Gastroesophageal sphincter (tissue), 4 donors: Measurements from ENCODE around the gene LPCAT1. TPM values are rescaled to one million over a fixed set of nuclear protein-coding genes. Genes with fewer than 3 reads are reported as not detected.

Experiments used
- ATAC-seq: fragments of 150-250 bp; one replicate; pipeline ENCODE4 v1.9.1; 2016; ENCODE audit warnings: mild to moderate bottlenecking, moderate library complexity
- H3K27ac ChIP-seq, 4 donors: fragments of 200-600 bp; sonication (generic) in 3 of 4; 1 replicate in 3 of 4; 2 replicates in 1 of 4; pipeline ENCODE4 v1.5.1; 2016 to 2019
- H3K27me3 ChIP-seq: fragments of 200-600 bp; sonication (generic); one replicate; pipeline ENCODE4 v1.5.1; 2019
- H3K36me3 ChIP-seq, 2 donors: fragments of 200-600 bp; sonication (generic); one replicate each; pipeline ENCODE4 v1.5.1; 2019; ENCODE audit warnings: control low read depth in 1 of 2
- H3K4me1 ChIP-seq, 3 donors: fragments of 200-600 bp; sonication (generic); 1 replicate in 2 of 3; 2 replicates in 1 of 3; pipeline ENCODE4 v1.5.1; 2016 to 2019; ENCODE audit warnings: control low read depth in 2 of 3
- H3K4me3 ChIP-seq, 2 donors: fragments of 200-600 bp; sonication (generic); one replicate each; pipeline ENCODE4 v1.5.1; 2019; ENCODE audit warnings: mild to moderate bottlenecking in 1 of 2, moderate library complexity in 1 of 2
- H3K9me3 ChIP-seq, 3 donors: fragments of 200-600 bp; sonication (generic); one replicate each; pipeline ENCODE4 v1.5.1; 2017 to 2019; ENCODE audit warnings: control low read depth in 2 of 3
- CTCF ChIP-seq, 4 experiments: fragments of 200-600 bp in 2 of 4; fragments of 450-650 bp in 2 of 4; sonication (generic) in 1 of 4; IDR thresholded peaks; one replicate each; pipeline ENCODE4 v1.5.1; 2017 to 2019; ENCODE audit warnings: antibody characterized with exemption in 4 of 4, mild to moderate bottlenecking in 2 of 4, moderate library complexity in 2 of 4
- EP300 ChIP-seq: sonication (generic); formaldehyde crosslinking; IDR thresholded peaks from one replicate; pipeline ENCODE4 v1.6.1; 2017; ENCODE audit warnings: antibody characterized with exemption, mild to moderate bottlenecking
- POLR2A ChIP-seq, 2 donors: fragments of 450-650 bp; IDR thresholded peaks; one replicate each; pipeline ENCODE4 v1.6.1; 2017; ENCODE audit warnings: antibody characterized with exemption in 2 of 2, mild to moderate bottlenecking in 2 of 2, moderate library complexity in 1 of 2
- POLR2AphosphoS5 ChIP-seq: sonication (generic); formaldehyde crosslinking; IDR thresholded peaks from one replicate; pipeline ENCODE4 v1.6.1; 2017; ENCODE audit warnings: antibody characterized with exemption
- WGBS, 2 donors: methylation state at CpG; one replicate each; pipeline ENCODE4 v1.1.5; 2018; ENCODE audit warnings: low coverage in 1 of 2; 5-methylcytosine and 5-hydroxymethylcytosine counted together
- total RNA-seq, 4 donors: library from RNA; depleted of rRNA; stranded (reverse); fragments of >200 nt; gene quantifications; one replicate each; pipeline ENCODE4 v1.1.0, GENCODE V29; 2016

LPCAT1 gene
- total RNA-seq, 4 donors from 2014 or later, result 20.3 to 52.6 (median 31.8) TPM

DNA sequence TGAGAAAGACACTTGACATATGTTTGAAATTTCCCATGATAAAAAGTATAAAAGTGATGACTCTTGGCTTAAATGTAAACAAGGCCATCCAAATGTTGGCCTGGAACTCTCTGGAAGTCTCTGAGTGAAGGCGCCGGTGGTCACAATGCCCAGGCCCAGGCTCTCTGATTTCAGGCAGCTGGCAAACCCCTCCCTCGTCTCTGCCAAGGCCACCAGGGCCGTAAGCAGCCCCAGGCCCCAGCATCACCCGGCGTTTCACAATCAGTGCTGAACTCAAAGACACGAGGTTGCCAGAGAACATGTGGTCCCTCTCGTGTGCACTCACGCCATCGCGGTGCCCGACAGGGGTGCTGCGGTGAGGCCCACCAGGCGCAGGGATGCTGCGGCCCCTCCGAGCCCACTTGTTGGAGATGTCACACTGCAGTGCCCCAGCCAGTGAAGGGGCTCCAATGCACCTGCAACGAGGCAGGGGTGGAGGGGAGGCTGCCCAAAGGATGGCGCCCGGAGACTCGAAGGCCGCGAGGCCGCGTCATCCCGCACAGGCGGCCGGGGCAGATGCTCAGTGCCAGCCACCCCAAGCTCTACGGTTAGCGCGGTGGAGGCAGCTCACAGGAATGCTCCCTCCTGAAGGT lies 15.0 kb downstream of the LPCAT1 start:
- Histone ChIP-seq H3K27me3 (no peaks in the 10 kb centered on the region), H3K27ac (no peak overlapping the region), H3K9me3 (no peaks in the 10 kb centered on the region), H3K4me3 (no peak overlapping the region), H3K36me3 (peaks cover 0 to 44% of the 10 kb centered on the region in 2 donors), H3K4me1 (peaks cover 0 to 10% (median 7%) of the 10 kb centered on the region in 3 donors)
- TF ChIP-seq EP300 (no peak), CTCF (IDR thresholded peaks at IDR 0.05) (no peak), POLR2A (IDR thresholded peaks at IDR 0.05) (no peak), POLR2AphosphoS5 (no peak)
- WGBS, 2 donors, result 60 to 70% methylated on average over 2 of the region's 30 CpGs
- no peak for ATAC-seq

- ATAC-seq, result no peak
- Histone ChIP-seq H3K27me3 (no peaks in the 10 kb centered on the region), H3K9me3 (no peaks in the 10 kb centered on the region), H3K36me3 (peaks cover 0 to 37% of the 10 kb centered on the region in 2 donors), H3K4me3 (no peak overlapping the region), H3K4me1 (peaks cover 0 to 10% (median 7%) of the 10 kb centered on the region in 3 donors), H3K27ac (no peak overlapping the region)
- no peak for TF ChIP-seq POLR2AphosphoS5
- TF ChIP-seq CTCF (IDR thresholded peaks at IDR 0.05), result no peak
- TF ChIP-seq POLR2A (IDR thresholded peaks at IDR 0.05), result no peak
- TF ChIP-seq EP300, result no peak
- whole genome bisulfite sequencing, 2 donors, result 81 to 83% methylated on average over 1 to 11 of the region's 23 CpGs
Observed at GRCh38 chr5:1507961-1508658, 15.7 kb downstream of the LPCAT1 start.

- no peaks in the 10 kb centered on the region for H3K9me3 ChIP-seq
- no peak for ATAC-seq
- H3K4me3 ChIP-seq, result no peak overlapping the region
- H3K36me3 ChIP-seq, result peaks cover 0 to 31% of the 10 kb centered on the region in 2 donors
- WGBS, 2 donors, result 80% methylated on average over 1 of the region's 17 CpGs; no CpG with 5 or more reads in 1 of the 2 donors
- no peaks in the 10 kb centered on the region for H3K27me3 ChIP-seq
- H3K27ac ChIP-seq, result no peak overlapping the region
- H3K4me1 ChIP-seq, result peaks cover 0 to 11% (median 7%) of the 10 kb centered on the region in 3 donors
- no peak for TF ChIP-seq POLR2AphosphoS5
- no peak for TF ChIP-seq EP300
- TF ChIP-seq POLR2A (IDR thresholded peaks at IDR 0.05), result no peak
- TF ChIP-seq CTCF (IDR thresholded peaks at IDR 0.05), result no peak
Observed at GRCh38 chr5:1507457-1507856, 16.3 kb downstream of the LPCAT1 start.

GRCh38 chr5:1507014-1507375 lies 16.8 kb downstream of the LPCAT1 start:
- H3K4me1 ChIP-seq, result peaks cover 0 to 16% (median 7%) of the 10 kb centered on the region in 3 donors
- H3K4me3 ChIP-seq, result no peak overlapping the region
- TF ChIP-seq POLR2A (IDR thresholded peaks at IDR 0.05) (no peak), EP300 (no peak), CTCF (IDR thresholded peaks at IDR 0.05) (no peak), POLR2AphosphoS5 (no peak)
- H3K36me3 ChIP-seq, result peaks cover 0 to 26% of the 10 kb centered on the region in 2 donors
- H3K27ac ChIP-seq, result no peak overlapping the region
- H3K9me3 ChIP-seq, result no peaks in the 10 kb centered on the region
- no peaks in the 10 kb centered on the region for H3K27me3 ChIP-seq
- 75% methylated on average over 8 of the region's 11 CpGs; no CpG with 5 or more reads in 1 of the 2 donors for WGBS, 2 donors
- no peak for ATAC-seq
